ENCODE data around the gene ADPRHL1.
"Not testable (repeated sequence)": the region's sequence is repeated elsewhere in the genome, so short reads cannot be mapped to it uniquely, and the experiment has no call there.

ADPRHL1 gene

DNA sequence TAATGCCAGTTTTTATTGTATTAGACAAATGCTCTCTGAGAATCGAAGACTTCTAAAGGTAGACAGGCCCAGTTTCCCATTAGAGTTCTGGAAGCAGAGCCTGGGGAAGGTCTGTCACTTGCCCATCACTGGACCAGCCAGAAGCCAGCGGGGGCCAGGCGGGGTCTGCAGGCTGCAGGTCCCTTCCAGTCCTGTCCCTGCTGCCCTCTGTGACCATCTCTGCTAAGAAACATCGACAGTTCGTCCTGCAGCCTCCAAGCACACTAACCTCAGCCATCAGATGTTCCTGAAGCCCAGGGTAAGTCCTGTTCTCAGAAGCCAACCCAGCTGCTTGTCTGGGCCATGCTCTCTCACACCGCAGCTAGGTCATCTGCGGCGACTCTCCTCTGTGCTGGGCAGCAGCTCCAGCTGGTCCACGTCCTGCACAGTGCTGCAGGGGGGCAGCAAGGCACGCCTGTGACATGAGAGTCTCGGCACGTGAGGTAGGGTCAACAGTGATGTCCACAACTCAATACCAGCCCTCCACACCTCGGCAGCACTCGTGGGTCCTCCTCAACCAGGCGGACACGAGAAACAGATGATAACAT is 2.9 kb upstream of the ADPRHL1 start:
- FAIRE-seq (no peak), DNase-seq (ENCODE audit: insufficient read length, low spot score) (no peak)
- TF ChIP-seq POLR2A (IDR thresholded peaks at IDR 0.05; ENCODE audit: low read depth, low read length) = no peak

DNA sequence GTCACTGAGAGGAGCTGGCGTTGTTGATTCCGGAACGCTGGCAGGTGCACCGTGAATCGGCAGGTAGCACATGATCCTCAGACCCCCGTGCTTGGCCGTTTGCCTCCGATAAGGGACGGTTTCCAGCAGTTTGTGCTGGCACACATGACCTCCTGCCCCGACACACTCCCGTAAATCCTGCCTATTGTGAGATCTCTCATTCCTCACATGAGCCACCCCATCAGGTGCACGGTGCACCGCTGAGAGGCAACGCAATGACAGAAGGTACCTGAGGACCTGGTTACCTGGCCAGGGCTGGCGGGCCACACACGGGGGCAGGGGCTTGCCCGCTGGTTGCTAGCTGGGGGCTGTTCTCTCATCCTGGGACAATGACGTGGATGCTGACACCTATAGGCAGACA is 2.1 kb upstream of the ADPRHL1 start:
- DNase-seq (ENCODE audit: insufficient read length, low spot score) = no peak
- no peak for FAIRE-seq
- no peak for TF ChIP-seq POLR2A (IDR thresholded peaks at IDR 0.05; ENCODE audit: low read depth, low read length)

DNA sequence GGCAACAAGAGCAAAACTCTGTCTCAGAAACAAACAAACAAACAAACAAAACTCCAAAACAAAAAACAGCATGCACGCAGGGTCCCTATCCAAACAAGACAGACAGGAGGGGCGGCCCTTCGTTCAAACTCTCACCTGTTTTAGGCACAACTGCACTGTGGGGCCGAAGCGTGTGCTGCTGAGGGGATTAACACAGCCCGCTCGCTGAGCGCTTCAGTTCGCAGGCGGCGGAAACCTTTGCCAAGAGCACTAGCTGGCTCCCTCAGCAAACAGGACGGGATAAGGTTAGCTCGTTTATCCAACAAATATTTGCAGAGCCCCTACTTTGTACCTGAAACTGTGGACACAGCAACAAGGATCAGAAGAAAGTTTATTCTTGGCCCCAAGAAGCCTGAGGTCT is 1.6 kb upstream of the ADPRHL1 start:
- DNase-seq (ENCODE audit: insufficient read length, low spot score) (no peak), FAIRE-seq (no peak)
- TF ChIP-seq POLR2A (IDR thresholded peaks at IDR 0.05; ENCODE audit: low read depth, low read length) = no peak

DNA sequence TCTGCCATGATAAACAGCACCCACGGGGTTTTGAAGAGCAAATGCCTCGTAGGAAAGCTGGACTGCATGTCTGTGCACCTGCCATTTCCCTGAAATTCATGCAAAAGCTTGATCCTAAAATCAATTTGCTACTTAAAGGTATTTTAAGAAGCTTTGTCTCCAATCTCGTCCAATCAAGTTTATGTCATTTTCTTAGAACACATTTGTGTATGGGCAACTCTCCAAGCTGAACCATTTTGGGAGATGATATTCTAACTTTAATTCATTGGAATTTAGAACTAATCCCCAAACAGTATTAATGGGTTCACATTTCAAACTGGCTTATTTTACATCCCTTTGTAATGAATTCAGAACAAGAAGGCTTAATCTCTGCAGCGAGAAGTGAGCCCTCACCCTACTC is 822 bp downstream of the ADPRHL1 start:
- DNase-seq (ENCODE audit: insufficient read length, low spot score) = no peak
- TF ChIP-seq POLR2A (IDR thresholded peaks at IDR 0.05; ENCODE audit: low read depth, low read length) = no peak
- FAIRE-seq = no peak

DNA sequence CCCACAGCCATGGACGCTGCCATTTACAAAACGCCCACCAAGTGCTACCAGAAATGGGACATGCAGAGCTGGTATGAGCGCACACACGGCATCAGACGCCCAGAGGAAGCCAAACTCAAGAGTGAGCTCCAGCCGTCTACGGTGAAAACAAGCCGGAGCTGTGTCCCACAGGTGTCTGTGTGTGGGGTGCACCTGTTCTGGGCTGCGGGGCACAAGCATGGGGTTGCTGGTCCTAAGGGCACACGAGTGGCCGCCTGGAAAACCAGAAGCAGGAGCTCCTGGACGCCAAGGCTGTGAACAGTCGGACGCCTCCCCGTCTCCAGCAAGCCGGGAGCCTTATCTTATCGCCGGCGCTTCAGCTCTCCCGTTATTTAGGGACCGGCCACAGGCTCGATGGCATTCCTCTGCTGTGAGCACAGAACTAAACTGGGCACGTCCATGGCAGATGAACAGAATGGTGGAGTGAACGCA is 1.3 kb downstream of the ADPRHL1 start:
- no peak for DNase-seq (ENCODE audit: insufficient read length, low spot score)
- no peak for TF ChIP-seq POLR2A (IDR thresholded peaks at IDR 0.05; ENCODE audit: low read depth, low read length)
- FAIRE-seq = no peak

DNA sequence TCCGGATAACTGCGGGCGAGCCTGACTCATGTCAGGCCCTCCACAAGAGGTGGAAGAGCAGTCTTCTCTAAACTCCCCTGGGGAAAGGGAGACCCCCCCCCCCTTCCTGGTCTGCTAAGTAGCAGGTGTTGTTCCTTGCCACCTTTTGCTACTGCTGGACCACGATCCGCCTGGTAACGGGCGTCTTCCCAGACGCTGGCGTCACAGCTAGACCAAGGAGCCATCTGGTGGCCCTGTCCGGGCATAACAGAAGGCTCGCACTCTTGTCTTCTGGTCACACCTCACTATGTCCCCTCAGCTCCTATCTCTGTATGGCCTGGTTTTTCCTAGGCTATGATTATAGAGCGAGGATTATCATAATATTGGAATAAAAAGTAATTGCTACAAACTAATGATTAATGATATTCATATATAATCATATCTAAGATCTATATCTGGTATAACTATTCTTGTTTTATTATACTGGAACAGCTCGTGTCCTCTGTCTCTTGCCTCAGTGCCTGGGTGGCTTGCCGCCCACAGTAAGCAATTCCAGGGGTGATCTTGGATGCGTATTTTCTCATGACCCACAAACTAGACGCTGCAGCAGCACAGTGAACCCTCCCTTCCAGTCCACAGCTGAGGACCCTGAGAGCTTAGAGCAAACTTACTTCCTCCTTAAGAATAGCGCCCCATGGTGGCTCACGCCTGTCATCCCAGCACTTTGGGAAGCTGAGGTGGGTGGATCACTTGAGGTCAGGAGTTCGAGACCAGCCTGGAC is 2.2 kb downstream of the ADPRHL1 start:
- not testable (repeated sequence) for FAIRE-seq; DNase-seq (ENCODE audit: insufficient read length, low spot score)

DNA sequence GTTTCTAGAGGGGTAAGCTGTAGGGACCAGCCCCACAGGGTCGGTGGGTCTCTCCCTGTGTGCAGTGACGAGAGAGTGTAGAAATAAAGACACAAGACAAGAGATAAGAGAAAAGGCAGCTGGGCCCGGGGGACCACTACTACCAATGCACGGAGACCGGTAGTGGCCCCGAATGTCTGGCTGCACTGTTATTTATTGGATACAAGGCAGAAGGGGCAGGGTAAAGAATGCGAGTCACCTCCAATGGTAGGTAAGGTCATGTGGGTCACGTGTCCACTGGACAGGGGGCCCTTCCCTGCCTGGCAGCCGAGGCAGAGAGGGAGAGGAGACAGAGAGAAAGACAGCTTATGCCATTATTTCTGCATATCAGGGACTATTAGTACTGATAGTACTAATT is 2.9 kb downstream of the ADPRHL1 start:
- FAIRE-seq; DNase-seq (ENCODE audit: insufficient read length, low spot score): not testable (repeated sequence)

DNA sequence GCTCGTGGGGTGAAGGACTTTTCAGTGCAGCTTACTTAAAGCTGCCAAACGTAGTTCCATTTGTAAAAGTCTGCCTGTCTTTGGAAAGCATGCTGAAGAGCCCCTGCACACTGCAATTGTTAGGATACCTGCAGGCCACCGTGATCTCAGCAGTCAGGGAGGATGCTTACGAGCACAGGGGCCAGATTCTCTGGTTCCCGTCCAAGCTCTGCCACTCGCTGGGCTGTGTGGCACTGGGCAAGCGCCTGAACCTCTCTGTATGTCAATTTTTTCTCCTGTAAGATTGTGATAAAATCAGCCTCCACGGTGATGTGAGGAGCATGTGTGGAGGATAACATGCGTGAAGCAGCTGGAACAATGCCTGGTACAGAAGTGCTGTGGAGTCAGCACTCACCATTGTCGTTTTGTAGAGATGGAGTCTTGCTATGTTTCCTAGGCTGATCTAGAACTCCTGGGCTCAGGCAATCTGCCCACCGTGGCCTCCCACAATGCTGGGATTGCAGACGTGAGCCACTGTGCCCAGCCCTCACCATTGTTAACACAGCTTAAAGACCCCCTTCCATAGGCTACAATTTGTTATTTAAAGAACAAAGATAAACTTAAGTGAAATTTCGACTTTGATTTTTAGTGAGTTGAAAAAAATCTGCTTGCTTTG is 3.5 kb downstream of the ADPRHL1 start:
- TF ChIP-seq POLR2A (IDR thresholded peaks at IDR 0.05; ENCODE audit: low read depth, low read length) = no peak
- FAIRE-seq (no peak), DNase-seq (ENCODE audit: insufficient read length, low spot score) (no peak)

DNA sequence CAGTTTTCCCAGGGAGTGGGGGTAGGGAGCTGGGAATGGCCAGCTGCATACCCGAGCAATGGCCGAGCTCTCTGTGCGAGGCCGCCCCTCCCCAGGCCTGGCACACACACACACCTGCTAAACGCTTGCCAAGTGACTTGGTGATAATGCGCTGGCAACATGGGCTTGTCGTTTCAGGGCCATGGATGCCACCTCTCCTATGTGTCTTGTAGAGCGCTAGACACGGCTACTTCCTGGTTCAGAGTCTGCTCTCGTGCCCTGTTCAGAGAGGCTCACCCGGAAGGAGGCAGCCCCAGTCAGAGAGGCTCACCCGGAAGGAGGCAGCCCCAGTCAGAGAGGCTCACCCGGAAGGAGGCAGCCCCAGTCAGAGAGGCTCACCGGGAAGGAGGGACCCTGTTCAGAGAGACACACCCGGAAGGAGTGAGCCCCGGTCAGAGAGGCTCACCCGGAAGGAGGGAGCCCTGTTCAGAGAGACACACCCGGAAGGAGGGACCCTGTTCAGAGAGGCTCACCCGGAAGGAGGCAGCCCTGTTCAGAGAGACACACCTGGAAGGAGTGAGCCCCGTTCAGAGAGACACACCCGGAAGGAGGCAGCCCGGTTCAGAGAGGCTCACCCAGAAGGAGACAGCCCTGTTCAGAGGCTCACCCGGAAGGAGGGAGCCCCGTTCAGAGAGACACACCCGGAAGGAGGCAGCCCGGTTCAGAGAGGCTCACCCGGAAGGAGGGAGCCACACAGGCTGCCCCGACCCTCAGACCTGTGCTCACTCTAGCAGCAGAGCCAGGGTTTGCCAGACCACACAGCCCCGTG is 4.2 kb downstream of the ADPRHL1 start:
- FAIRE-seq (no peak), DNase-seq (ENCODE audit: insufficient read length, low spot score) (no peak)
- no peak for TF ChIP-seq POLR2A (IDR thresholded peaks at IDR 0.05; ENCODE audit: low read depth, low read length)

DNA sequence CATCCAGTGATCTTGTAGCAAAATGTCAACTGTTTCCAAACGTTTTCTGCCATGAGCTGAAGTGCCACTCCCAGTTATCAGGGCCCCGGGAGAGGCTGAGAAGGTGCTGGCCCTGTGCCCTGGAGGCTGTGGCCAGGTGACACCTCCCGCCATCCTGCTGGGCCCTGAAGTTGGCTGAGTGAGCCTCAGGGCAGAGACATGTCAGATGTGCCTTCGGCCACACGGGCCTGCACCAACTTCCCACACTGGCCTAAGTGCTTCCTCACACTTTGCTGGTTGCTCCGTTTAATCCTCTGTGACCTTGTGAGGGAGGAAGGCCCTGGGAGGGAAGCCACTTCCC is 4.8 kb downstream of the ADPRHL1 start:
- no peak for TF ChIP-seq POLR2A (IDR thresholded peaks at IDR 0.05; ENCODE audit: low read depth, low read length)
- FAIRE-seq = no peak
- DNase-seq (ENCODE audit: insufficient read length, low spot score) = no peak

DNA sequence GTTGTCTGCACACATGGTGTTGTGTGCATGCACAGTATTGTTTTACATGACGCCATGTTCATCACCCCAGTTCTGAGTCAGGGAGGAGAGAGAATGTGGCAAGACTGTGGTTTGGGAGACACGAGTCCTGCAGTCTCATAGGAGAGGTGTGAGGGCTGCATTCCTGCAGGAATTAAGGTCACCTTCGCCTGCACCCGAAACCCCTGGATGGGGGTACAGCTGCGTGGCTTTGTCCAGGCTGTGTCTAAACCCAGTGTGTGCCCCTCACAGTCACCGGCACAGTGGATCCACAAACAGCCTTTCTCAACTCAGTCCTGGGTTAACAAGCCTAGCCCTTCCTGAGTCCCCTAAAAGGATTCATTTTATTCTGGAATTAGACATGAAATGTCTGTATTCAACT is 5.7 kb downstream of the ADPRHL1 start:
- no peak for FAIRE-seq
- no peak for DNase-seq (ENCODE audit: insufficient read length, low spot score)
- TF ChIP-seq POLR2A (IDR thresholded peaks at IDR 0.05; ENCODE audit: low read depth, low read length) = no peak

DNA sequence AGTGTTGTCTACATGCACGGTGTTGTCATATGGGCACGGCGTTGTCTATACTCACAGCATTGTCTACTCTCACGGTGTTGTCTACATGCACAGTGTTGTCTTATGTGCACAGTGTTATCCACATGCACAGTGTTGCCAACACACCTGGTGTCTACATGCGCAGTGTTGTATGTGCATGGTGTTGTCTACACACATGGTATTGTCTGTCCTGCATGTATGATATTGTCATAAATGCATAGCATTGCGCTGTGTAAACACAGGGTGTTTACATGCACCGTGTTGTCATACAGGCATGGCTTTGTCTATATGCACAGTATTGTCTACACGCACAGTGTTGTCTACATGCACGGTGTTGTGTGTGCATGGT is 6.8 kb downstream of the ADPRHL1 start:
- DNase-seq (ENCODE audit: insufficient read length, low spot score) = no peak
- FAIRE-seq = no peak
- TF ChIP-seq POLR2A (IDR thresholded peaks at IDR 0.05; ENCODE audit: low read depth, low read length) = no peak

DNA sequence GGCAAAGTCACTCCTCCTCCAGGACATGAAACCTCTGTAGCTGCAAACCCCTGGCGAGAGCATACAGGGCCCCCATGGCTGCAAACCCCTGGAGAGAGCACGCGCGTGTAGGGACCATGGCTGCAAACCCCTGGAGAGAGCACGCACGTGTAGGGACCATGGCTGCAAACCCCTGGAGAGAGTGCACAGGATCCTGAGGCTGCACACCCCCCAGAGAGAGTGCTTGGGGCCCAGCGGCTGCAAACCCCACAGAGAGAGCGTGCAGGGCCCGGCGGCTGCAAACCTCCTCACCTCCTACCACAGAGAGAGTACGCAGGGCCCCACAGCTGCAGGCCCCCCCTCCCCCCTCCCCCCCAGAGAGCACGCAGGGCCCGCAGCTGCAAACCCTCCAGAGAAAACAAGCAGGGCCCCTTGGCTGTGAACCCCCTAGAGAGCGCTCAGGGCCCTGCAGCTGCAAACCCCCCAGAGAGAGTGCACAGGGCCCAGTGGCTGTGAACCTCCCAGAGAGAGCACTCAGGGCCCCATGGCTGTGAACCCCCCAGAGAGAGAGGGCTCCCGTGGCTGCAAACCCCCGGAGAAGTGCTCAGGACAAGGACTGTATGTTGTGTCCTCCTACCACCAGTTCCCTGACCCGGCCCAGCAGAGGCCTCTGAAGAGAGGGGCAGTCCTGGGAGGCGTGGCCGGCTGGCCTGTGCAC is 7.3 kb downstream of the ADPRHL1 start:
- no peak for TF ChIP-seq POLR2A (IDR thresholded peaks at IDR 0.05; ENCODE audit: low read depth, low read length)
- DNase-seq (ENCODE audit: insufficient read length, low spot score) = no peak
- FAIRE-seq = no peak

DNA sequence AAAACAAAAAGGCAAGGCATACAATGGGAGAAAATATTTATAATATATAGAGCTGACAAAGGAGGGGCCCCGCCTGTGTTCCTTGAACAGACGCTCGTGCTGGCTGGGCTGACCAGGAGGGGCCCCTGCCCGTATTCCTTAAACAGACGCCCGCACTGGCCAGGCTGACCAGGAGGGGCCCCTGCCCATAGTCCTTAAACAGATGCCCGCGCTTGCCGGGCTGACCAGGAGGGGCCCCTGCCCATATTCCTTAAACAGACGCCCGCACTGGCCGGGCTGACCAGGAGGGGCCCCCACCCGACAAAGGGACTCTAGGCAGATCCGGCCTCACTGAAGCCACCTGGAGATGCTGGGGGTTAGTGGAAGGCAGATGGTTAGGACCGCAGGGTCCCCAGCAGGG is 9.3 kb downstream of the ADPRHL1 start:
- no peak for TF ChIP-seq POLR2A (IDR thresholded peaks at IDR 0.05; ENCODE audit: low read depth, low read length)
- DNase-seq (ENCODE audit: insufficient read length, low spot score) (no peak), FAIRE-seq (no peak)

Measured in H54 (cell line).